ENCODE data around the gene SRPK1.

DNA sequence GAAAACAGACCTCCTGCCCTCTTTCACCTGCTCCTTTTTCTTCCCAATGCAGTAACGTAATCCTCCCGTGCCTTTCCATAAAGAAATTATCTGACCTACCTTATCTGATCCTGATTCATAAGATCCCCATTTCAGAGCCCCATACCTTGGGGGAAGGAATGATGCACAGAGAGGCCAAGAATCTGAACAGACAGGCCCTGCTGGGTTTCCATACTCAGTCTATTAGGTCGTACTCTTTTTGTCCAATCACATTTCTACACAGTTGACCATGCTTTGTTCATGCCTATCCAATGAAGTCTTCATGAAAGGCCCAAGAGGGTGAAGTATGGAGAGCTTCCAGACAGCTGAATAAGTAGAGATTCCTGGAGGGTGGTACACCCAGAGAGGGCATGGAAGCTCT is 25.3 kb downstream of the SRPK1 start:
- no peak for TF ChIP-seq POLR2A (IDR thresholded peaks at IDR 0.05)
- TF ChIP-seq, protein P1, sequence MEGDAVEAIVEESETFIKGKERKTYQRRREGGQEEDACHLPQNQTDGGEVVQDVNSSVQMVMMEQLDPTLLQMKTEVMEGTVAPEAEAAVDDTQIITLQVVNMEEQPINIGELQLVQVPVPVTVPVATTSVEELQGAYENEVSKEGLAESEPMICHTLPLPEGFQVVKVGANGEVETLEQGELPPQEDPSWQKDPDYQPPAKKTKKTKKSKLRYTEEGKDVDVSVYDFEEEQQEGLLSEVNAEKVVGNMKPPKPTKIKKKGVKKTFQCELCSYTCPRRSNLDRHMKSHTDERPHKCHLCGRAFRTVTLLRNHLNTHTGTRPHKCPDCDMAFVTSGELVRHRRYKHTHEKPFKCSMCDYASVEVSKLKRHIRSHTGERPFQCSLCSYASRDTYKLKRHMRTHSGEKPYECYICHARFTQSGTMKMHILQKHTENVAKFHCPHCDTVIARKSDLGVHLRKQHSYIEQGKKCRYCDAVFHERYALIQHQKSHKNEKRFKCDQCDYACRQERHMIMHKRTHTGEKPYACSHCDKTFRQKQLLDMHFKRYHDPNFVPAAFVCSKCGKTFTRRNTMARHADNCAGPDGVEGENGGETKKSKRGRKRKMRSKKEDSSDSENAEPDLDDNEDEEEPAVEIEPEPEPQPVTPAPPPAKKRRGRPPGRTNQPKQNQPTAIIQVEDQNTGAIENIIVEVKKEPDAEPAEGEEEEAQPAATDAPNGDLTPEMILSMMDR (IDR thresholded peaks at IDR 0.05), result no peak
